Posterior vena cava (tissue), 2 donors: Measurements from ENCODE around the gene RETREG2. TPM values are rescaled to one million over a fixed set of nuclear protein-coding genes. Genes with fewer than 3 reads are reported as not detected.
"Not testable (repeated sequence)": the region's sequence is repeated elsewhere in the genome, so short reads cannot be mapped to it uniquely, and the experiment has no call there.

Experiments used
- DNase-seq: peaks from one replicate; pipeline ENCODE4 v3.0.0-alpha.2; 2020; ENCODE audit warnings: low spot score
- intact Hi-C, 2 donors: fragments of 100-400 bp; cut with DNase I; formaldehyde crosslinking; loops; one replicate each; pipeline versions ENCODE4 v1.14.1 to v1.14.2; 2022 to 2023
- total RNA-seq, 2 donors: library from RNA; stranded (reverse); fragmentation: NEBNext Ultra II Directional; extraction: Animal tissue kit (Norgen Biotek cat#: 25700); gene quantifications; one replicate each; pipeline ENCODE4 v1.2.1, GENCODE V29; 2021
- donor health status: DM: yes; HTN: yes; CAD: no.
- donor health status: DM: yes; HTN: yes; CAD: no.

Gene RETREG2
- total RNA-seq, 2 donors from 2014 or later = 54.4 to 56.8 TPM

GRCh38 chr2:219182331-219183150 lies 4.5 kb downstream of the RETREG2 start:
- intact Hi-C loops = no loop called here
- DNase-seq = no peak

GRCh38 chr2:219183151-219183772 lies 5.2 kb downstream of the RETREG2 start:
- intact Hi-C loops = no loop called here
- no peak for DNase-seq

- DNase-seq = no peak
- intact Hi-C loops = no loop called here
These were observed 6.0 kb downstream of the RETREG2 start for GRCh38 chr2:219184121-219184520.

DNA sequence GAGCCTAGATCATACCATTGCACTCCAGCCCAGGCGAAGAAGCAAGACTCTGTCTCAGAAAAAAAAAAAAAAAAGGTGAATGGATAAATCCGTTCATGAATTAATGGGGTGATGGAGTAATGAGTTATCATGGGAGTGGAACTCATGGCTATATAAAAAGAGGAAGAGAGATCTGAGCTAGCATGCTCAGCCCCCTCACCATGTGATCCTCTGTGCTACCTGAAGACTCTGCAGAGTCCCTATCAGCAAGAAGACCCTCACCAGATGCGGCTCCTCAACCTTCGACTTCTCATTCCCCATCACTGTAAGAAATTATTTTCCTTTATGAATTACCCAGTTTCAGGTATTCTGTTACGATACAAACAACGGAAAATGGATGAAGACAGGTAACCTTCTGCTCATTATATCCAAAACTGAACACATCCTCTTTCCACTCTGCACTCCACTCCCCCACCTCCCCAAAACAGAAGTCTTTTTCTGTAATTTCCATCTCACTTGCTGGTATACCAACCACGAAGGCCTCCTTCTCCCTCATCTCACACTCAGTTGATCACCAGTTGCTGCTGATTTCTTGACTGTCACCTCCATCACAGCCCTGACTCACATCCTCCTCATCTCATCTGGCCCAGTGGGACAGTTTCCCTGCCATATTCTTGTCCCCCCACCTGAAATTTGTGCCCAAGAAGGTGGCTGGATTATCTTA lies 8.8 kb downstream of the RETREG2 start:
- no peak for DNase-seq
- intact Hi-C loops = no loop called here

GRCh38 chr2:219197388-219197787 lies 19.3 kb downstream of the RETREG2 start:
- intact Hi-C loops = no loop called here
- no peak for DNase-seq

- intact Hi-C loops = no loop called here
These were observed 20.9 kb downstream of the RETREG2 start for GRCh38 chr2:219198974-219199373.

GRCh38 chr2:219199470-219200211 lies 21.6 kb downstream of the RETREG2 start:
- DNase-seq = no peak

More at GRCh38 chr2:219198974-219199373, 20.9 kb downstream of the RETREG2 start:
- DNase-seq = no peak

GRCh38 chr2:219200502-219201326 lies 22.6 kb downstream of the RETREG2 start:
- intact Hi-C loops, DNase-seq: not testable (repeated sequence)

More at GRCh38 chr2:219199470-219200211, 21.6 kb downstream of the RETREG2 start:
- intact Hi-C loops = no loop called here

DNA sequence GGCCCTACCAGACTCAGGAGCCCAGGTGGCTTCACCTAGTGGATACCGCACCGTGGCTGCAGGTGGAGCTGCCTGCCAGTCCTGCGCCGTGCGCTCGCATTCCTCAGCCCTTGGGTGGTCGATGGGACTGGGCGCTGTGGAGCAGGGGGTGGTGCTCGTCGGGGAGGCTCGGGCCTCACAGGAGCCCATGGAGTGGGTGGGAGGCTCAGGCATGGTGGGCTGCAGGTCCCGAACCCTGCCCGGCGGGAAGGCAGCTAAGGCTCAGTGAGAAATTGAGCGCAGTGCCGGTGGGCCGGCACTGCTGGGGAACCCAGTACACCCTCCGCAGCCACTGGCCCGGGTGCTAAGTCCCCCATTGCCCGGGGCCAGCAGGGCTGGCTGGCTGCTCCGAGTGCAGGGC lies 23.3 kb downstream of the RETREG2 start:
- DNase-seq, intact Hi-C loops: not testable (repeated sequence)

GRCh38 chr2:219204425-219205164 lies 26.5 kb downstream of the RETREG2 start:
- intact Hi-C loops = no loop called here
- DNase-seq = no peak

DNA sequence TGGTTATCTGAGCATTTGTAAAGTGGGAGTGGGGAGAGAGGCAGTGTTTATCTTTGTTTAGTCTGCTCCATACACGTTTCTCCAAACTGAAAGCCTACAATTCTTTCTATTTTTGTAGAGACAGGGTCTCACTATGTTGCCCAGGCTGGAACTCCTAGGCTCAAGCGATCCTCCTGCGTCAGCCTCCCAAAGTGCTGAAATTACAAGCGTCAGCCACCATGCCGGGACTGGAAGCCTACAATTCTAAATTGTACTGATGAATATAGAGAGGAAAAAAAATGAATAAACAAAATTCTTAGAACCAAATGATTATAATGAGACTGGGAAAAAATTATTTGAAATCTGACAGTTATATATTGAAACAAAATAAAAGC lies 27.1 kb downstream of the RETREG2 start:
- no peak for DNase-seq
- intact Hi-C loops = no loop called here

GRCh38 chr2:219205981-219206327 lies 27.9 kb downstream of the RETREG2 start:
- intact Hi-C loops = no loop called here
- DNase-seq = no peak

- intact Hi-C loops = no loop called here
- peak; percentile 98 for DNase-seq
These were observed 28.5 kb downstream of the RETREG2 start, which contains the start of gene ZFAND2B for GRCh38 chr2:219206328-219207133. ZFAND2B (plus strand) TSS chr2:219206782; CDS start chr2:219206988, 206 bp downstream.

DNA sequence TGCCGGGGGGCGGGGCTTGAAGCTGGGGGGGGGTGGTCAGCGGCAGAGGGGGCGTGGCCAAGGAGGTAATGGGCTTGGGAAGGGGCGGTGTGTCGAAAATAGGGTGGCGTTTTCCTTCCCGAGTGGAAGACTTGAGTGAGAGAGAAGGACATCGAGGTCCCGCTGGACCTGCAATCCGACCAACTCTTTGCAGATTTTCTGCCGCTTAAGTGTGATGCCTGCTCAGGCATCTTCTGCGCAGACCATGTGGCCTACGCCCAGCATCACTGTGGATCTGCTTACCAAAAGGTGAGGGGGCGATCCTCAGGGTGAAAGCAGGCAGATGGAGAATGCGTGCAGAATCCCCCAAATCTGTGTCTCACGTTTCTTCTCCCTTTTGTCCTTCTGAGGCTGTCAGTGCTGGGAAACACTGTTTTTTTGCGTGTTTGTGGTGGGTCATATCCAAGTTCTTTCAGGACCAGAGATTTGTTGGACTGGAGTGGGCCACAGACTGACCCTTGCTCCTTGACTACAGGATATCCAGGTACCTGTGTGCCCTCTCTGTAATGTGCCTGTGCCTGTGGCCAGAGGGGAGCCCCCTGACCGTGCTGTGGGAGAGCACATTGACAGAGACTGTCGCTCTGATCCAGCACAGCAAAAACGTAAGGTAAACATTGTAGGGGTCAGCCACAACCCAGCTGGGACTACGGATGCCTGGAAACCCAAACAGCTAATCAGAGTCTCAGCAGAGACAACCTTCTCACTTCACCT lies 29.2 kb downstream of the RETREG2 start:
- intact Hi-C loops = no loop called here
- DNase-seq = no peak

DNA sequence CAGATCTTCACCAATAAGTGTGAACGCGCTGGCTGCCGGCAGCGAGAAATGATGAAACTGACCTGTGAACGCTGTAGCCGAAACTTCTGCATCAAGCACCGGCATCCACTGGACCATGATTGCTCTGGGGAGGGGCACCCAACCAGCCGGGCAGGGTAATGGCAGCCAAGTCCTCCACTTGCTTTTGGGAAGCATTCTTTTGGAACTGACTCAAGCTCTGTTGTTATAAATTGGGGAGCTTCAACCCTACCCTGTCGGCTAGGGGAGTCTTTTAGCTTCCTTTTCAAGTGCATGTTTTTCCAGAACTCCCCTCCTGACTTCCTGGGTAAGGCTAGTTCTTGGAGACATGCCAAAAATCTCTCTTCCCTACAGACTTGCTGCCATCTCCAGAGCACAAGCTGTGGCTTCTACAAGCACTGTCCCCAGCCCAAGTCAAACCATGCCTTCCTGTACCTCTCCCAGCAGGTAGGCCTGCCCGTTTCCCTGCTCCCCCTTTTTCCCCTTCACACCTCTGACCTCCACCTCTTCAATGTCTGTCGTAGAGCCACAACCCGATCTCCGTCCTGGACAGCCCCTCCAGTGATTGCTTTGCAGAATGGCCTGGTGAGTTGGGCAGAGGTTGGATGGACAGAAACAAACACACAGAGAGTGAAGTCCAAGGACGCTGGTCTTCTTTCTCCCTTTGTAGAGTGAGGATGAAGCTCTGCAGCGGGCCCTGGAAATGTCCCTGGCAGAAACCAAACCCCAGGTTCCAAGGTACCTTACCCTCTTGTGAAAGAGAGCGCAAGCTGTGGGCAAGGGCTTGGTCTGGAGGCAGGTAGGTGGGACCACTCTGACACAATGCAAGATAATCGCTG lies 30.0 kb downstream of the RETREG2 start:
- DNase-seq = no peak
- intact Hi-C loops = no loop called here
